Measurements from ENCODE around the gene ITIH4.

ITIH4 gene

GRCh38 chr3:52794612-52795099 lies 35.8 kb downstream of the ITIH4 start, which contains the start of gene ITIH3 (continued):
- TF ChIP-seq ZNF16 (tag by site-specific recombination; IDR thresholded peaks at IDR 0.05; ENCODE audit: low read depth), result no peak
- no peak for TF ChIP-seq ZNF76 (tag by site-specific recombination; IDR thresholded peaks at IDR 0.05; ENCODE audit: borderline replicate concordance, low read depth)
- no peak for TF ChIP-seq ZNF677 (tag by site-specific recombination; IDR thresholded peaks at IDR 0.05)
- no peak for TF ChIP-seq ZNF488 (tag by site-specific recombination; IDR thresholded peaks at IDR 0.05)

GRCh38 chr3:52793702-52794611 lies 36.5 kb downstream of the ITIH4 start:
- ChIA-PET POLR2A (no interaction called here), CTCF (interaction anchor here (1.0 kb wide), 1 partner anchor 11 kb away, joined by 3 read pairs; no protein-coding TSS in a partner anchor)
- no peak overlapping the region for H3K4me3 ChIP-seq (ENCODE audit: low read depth, low read length)
- no peaks in the 10 kb centered on the region for H3K36me3 ChIP-seq (ENCODE audit: control insufficient read depth in 2 of 2, insufficient read depth in 1 of 2, low read length in 2 of 2)
- no peaks in the 10 kb centered on the region for H3K4me1 ChIP-seq (ENCODE audit: control insufficient read depth, insufficient read depth, low read length)
- H3K27ac ChIP-seq (ENCODE audit: extremely low read depth, low read depth, low read length), result no peak overlapping the region
- H3K9me3 ChIP-seq (ENCODE audit: control insufficient read depth, insufficient read depth, low read depth, low read length), result no peaks in the 10 kb centered on the region
- TF ChIP-seq ZNF473 (tag by site-specific recombination; IDR thresholded peaks at IDR 0.05) (no peak), ZFP69B (tag by site-specific recombination; IDR thresholded peaks at IDR 0.05) (no peak), ZNF677 (tag by site-specific recombination; IDR thresholded peaks at IDR 0.05) (no peak), ZXDB (tag by site-specific recombination; IDR thresholded peaks at IDR 0.05) (no peak), ZBTB11 (tag by site-specific recombination; conservative IDR thresholded peaks at IDR 0.05; ENCODE audit: low read depth) (no peak), ZNF600 (tag by site-specific recombination; IDR thresholded peaks at IDR 0.05) (no peak), CTCF (tag by site-specific recombination; IDR thresholded peaks at IDR 0.05) (no peak), MYNN (tag by site-specific recombination; IDR thresholded peaks at IDR 0.05; ENCODE audit: borderline replicate concordance) (no peak)
- TF ChIP-seq, protein P1, sequence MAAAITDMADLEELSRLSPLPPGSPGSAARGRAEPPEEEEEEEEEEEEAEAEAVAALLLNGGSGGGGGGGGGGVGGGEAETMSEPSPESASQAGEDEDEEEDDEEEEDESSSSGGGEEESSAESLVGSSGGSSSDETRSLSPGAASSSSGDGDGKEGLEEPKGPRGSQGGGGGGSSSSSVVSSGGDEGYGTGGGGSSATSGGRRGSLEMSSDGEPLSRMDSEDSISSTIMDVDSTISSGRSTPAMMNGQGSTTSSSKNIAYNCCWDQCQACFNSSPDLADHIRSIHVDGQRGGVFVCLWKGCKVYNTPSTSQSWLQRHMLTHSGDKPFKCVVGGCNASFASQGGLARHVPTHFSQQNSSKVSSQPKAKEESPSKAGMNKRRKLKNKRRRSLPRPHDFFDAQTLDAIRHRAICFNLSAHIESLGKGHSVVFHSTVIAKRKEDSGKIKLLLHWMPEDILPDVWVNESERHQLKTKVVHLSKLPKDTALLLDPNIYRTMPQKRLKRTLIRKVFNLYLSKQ (tag by site-specific recombination; IDR thresholded peaks at IDR 0.05; ENCODE audit: borderline replicate concordance), result no peak

Data from HEK293 (cell line).